ENCODE data around the gene UGT2B7.

GRCh38 chr4:69051576-69051943 lies 44.7 kb upstream of the UGT2B7 start:
- TF ChIP-seq POLR2A (IDR thresholded peaks at IDR 0.05), result no peak
- no peak for TF ChIP-seq CTCF (IDR thresholded peaks at IDR 0.05)
- TF ChIP-seq POLR2AphosphoS5 (IDR thresholded peaks at IDR 0.05), result no peak

All from breast epithelium (tissue), 3 donors.